ENCODE data around the gene TRIML2.

TRIML2 gene

GRCh38 chr4:188109157-188109755 lies at the start of gene TRIML2:
Gene TRIML2, minus strand, starts transcription at chr4:188109603. Its CDS starts 4,235 bp downstream, at chr4:188105368.
- H3K4me3 ChIP-seq (ENCODE audit: low read depth, low read length) = no peak within 1 kb of the TSS
- no peak for DNase-seq (ENCODE audit: low read depth)
- TF ChIP-seq, protein P1, sequence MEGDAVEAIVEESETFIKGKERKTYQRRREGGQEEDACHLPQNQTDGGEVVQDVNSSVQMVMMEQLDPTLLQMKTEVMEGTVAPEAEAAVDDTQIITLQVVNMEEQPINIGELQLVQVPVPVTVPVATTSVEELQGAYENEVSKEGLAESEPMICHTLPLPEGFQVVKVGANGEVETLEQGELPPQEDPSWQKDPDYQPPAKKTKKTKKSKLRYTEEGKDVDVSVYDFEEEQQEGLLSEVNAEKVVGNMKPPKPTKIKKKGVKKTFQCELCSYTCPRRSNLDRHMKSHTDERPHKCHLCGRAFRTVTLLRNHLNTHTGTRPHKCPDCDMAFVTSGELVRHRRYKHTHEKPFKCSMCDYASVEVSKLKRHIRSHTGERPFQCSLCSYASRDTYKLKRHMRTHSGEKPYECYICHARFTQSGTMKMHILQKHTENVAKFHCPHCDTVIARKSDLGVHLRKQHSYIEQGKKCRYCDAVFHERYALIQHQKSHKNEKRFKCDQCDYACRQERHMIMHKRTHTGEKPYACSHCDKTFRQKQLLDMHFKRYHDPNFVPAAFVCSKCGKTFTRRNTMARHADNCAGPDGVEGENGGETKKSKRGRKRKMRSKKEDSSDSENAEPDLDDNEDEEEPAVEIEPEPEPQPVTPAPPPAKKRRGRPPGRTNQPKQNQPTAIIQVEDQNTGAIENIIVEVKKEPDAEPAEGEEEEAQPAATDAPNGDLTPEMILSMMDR (conservative IDR thresholded peaks at IDR 0.05; ENCODE audit: low read depth, low read length) = no peak

DNA sequence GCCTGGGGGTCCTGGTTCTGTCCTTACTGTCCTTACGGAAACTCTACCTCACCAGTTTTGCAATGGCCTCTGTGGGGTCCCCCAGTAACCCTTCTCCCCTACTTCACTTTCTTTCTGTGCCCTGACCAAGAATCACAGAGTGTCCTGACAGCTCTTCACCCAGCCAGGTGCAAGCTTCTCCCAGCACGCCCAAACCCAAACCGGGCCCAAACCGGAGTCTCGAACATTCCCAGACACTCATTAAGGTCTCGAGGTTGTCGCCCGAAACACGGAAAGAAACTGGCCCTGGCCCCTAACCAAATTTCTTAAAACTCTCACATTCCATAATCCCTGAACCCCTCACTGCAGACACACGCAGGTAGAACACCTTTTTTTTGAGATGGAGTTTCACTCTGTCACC lies 48.9 kb upstream of the TRIML2 start:
- no peak overlapping the region for H3K4me3 ChIP-seq (ENCODE audit: low read depth, low read length)
- TF ChIP-seq, protein P1 (conservative IDR thresholded peaks at IDR 0.05; ENCODE audit: low read depth, low read length) = no peak
- no peak for DNase-seq (ENCODE audit: low read depth)

GRCh38 chr4:188154668-188155405 lies 45.4 kb upstream of the TRIML2 start:
- no peak overlapping the region for H3K4me3 ChIP-seq (ENCODE audit: low read depth, low read length)
- DNase-seq (ENCODE audit: low read depth) = no peak
- TF ChIP-seq, protein P1 (conservative IDR thresholded peaks at IDR 0.05; ENCODE audit: low read depth, low read length) = no peak

DNA sequence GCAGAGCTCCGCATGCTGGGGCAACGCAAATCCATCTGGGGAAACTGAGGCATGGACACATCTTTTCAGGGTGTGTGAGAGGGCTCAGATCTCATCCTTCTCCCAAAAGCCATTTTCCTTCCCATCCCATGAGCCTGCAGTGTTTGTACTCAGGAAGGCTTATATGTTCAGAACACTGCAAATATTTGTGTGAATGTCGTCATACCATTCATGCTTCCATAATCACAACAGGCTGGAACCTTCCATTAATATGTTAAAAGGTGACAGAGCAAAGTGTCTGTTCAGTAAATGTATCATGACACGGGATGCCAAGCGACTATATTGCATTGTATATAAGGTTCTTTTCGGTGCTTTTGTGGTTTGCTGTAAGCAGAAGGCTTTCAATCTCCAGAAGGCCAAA lies 38.4 kb upstream of the TRIML2 start:
- TF ChIP-seq, protein P1 (conservative IDR thresholded peaks at IDR 0.05; ENCODE audit: low read depth, low read length) = no peak
- H3K4me3 ChIP-seq (ENCODE audit: low read depth, low read length) = no peak overlapping the region
- DNase-seq (ENCODE audit: low read depth) = no peak

- no peak for DNase-seq (ENCODE audit: low read depth)
- TF ChIP-seq, protein P1 (conservative IDR thresholded peaks at IDR 0.05; ENCODE audit: low read depth, low read length) = no peak
- no peak overlapping the region for H3K4me3 ChIP-seq (ENCODE audit: low read depth, low read length)
Measured at GRCh38 chr4:188147176-188147575, 37.8 kb upstream of the TRIML2 start.

DNA sequence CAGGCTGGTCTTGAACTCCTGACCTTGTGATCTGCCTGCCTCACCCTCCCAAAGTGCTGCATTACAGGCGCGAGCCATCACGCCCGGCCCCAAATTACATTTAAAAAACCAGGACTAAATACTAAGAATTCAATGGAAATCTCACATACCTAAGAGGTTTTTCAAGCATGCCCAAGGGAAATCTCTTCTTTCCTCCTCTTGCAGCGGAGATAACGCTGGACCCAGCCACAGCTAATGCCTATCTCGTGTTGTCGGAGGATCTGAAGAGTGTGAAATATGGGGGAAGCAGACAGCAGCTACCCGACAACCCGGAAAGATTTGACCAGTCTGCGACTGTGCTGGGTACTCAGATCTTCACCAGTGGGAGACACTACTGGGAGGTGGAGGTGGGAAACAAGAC lies 37.2 kb upstream of the TRIML2 start:
- no peak for DNase-seq (ENCODE audit: low read depth)
- TF ChIP-seq, protein P1 (conservative IDR thresholded peaks at IDR 0.05; ENCODE audit: low read depth, low read length) = no peak
- H3K4me3 ChIP-seq (ENCODE audit: low read depth, low read length) = no peak overlapping the region

DNA sequence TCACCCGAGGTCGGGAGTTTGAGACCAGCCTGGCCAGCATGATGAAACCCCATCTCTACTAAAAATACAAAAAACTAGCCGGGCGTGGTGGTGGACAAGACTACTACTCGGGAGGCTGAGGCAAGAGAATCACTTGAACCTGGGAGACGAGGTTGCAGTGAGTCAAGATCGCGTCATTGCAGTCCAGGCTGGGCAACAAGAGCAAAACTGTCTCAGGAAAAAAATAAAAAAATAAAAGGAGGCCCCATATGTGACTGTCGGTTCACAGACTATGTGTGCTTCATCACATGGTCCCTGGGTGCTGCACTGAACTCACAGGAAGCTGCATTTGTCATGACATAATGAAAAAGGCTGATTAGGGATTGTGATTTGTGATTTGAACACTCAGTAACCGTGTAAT lies 36.2 kb upstream of the TRIML2 start:
- no peak overlapping the region for H3K4me3 ChIP-seq (ENCODE audit: low read depth, low read length)
- no peak for DNase-seq (ENCODE audit: low read depth)
- TF ChIP-seq, protein P1 (conservative IDR thresholded peaks at IDR 0.05; ENCODE audit: low read depth, low read length) = no peak

Data from choroid plexus epithelial cell (primary cell).